Rectal smooth muscle tissue (tissue), 1 donor: ENCODE results near the gene LHFPL6.

Source experiments
- H3K27ac ChIP-seq: one replicate; pipeline ENCODE4 v1.7.0; 2013; ENCODE audit warnings: low read depth, low read length, inconsistent platforms
- H3K27me3 ChIP-seq: one replicate; pipeline ENCODE4 v1.7.0; 2013; ENCODE audit warnings: low read length; ENCODE audit not compliant: control insufficient read depth, insufficient read depth
- H3K36me3 ChIP-seq: one replicate; pipeline ENCODE4 v1.7.0; 2013; ENCODE audit warnings: low read length; ENCODE audit not compliant: control insufficient read depth, insufficient read depth
- H3K4me1 ChIP-seq: one replicate; pipeline ENCODE4 v1.7.0; 2013; ENCODE audit warnings: low read length; ENCODE audit not compliant: control insufficient read depth, insufficient read depth
- H3K4me3 ChIP-seq: one replicate; pipeline ENCODE4 v1.7.0; 2013; ENCODE audit warnings: low read length
- H3K9ac ChIP-seq: one replicate; pipeline ENCODE4 v1.7.0; 2013; ENCODE audit warnings: low read length

The LHFPL6 gene

GRCh38 chr13:39329182-39329639 is 273.8 kb downstream of the LHFPL6 start:
- no peaks in the 10 kb centered on the region for H3K27me3 ChIP-seq
- no peak overlapping the region for H3K9ac ChIP-seq
- no peaks in the 10 kb centered on the region for H3K36me3 ChIP-seq
- no peak overlapping the region for H3K4me3 ChIP-seq
- no peaks in the 10 kb centered on the region for H3K4me1 ChIP-seq
- no peak overlapping the region for H3K27ac ChIP-seq

DNA sequence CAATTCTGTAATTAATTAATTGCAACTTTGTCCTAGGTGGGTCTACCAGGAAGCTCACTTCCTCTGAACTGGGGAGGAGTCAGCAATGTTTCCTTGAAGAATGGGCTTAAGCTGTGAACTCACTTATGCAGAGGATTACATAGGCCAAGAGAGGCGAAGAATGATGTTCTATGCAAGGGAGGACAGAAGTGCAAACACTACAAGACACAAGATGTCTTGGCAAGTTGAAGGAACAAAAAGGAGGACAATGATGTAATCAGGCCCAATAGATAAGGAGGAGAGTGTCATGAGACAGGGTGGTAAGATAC is 275.9 kb downstream of the LHFPL6 start:
- Histone ChIP-seq H3K4me1 (no peaks in the 10 kb centered on the region), H3K36me3 (no peaks in the 10 kb centered on the region), H3K9ac (no peak overlapping the region), H3K27ac (no peak overlapping the region), H3K4me3 (no peak overlapping the region), H3K27me3 (no peaks in the 10 kb centered on the region)

GRCh38 chr13:39326469-39327171 is 276.4 kb downstream of the LHFPL6 start:
- Histone ChIP-seq H3K4me1 (no peaks in the 10 kb centered on the region), H3K27me3 (no peaks in the 10 kb centered on the region), H3K9ac (no peak overlapping the region), H3K36me3 (no peaks in the 10 kb centered on the region), H3K27ac (no peak overlapping the region), H3K4me3 (no peak overlapping the region)

DNA sequence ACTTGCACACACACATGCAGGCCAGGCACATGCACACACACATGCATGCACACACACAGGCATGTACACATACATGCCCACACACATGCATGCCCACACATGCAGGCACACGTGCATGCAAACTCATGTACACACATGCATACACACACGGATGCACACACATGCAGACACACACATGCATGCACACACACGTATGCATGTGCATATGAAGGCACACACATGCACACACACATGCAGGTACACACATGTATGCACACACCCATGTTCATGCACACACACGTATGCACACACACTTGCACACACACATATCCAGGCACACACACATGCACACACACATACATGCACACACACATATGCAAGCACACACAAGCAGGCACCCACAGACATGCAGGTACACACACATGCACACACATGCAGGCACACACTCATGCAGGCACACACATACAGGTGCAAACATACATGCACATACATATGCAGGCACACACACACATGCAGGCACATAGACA is 278.1 kb downstream of the LHFPL6 start:
- H3K27ac ChIP-seq: no peak overlapping the region

DNA sequence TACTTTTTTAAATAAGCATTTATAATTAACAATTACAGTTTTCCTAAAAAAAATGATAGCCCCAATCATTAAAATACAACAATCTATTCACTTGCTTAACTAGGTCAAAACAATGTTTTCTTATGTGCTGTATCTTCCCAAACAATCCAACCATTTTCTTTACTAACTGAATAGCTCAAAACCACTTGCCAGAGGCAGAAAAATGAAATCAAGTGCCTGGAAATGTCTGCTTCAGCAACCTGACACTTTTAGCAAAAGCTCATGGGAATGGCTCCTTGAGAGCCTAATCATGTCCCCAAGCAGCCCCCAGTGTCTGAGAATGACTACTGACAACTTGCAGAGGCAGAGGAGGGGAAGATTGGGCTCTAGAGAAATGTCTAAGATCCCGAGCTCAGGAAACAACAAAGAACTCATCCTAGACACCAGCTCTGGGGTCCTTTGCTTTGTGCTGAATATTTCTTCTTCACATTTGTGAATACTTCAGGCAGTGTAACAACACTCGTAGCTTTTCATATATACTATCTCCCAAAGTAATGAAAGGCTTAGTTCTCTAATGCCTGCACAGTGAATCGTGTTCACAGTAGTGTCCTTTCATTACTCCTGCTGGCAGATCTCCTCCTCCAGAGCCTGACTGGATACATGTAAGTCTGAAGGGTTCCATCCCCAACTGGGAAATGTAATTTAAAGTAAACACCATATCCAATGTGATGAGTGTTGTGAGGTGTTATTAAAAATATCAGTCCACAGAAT is 280.0 kb downstream of the LHFPL6 start:
- Histone ChIP-seq H3K4me1 (no peaks in the 10 kb centered on the region), H3K27me3 (no peaks in the 10 kb centered on the region), H3K4me3 (no peak overlapping the region), H3K9ac (no peak overlapping the region), H3K27ac (no peak overlapping the region), H3K36me3 (no peaks in the 10 kb centered on the region)

More for the DNA sequence above, 278.1 kb downstream of the LHFPL6 start:
- no peaks in the 10 kb centered on the region for H3K27me3 ChIP-seq
- no peak overlapping the region for H3K9ac ChIP-seq
- no peaks in the 10 kb centered on the region for H3K36me3 ChIP-seq
- no peak overlapping the region for H3K4me3 ChIP-seq
- no peaks in the 10 kb centered on the region for H3K4me1 ChIP-seq

GRCh38 chr13:39321574-39321973 is 281.4 kb downstream of the LHFPL6 start:
- Histone ChIP-seq H3K27me3 (no peaks in the 10 kb centered on the region), H3K4me1 (peaks cover 9% of the 10 kb centered on the region), H3K36me3 (no peaks in the 10 kb centered on the region), H3K4me3 (no peak overlapping the region), H3K9ac (no peak overlapping the region), H3K27ac (no peak overlapping the region)

DNA sequence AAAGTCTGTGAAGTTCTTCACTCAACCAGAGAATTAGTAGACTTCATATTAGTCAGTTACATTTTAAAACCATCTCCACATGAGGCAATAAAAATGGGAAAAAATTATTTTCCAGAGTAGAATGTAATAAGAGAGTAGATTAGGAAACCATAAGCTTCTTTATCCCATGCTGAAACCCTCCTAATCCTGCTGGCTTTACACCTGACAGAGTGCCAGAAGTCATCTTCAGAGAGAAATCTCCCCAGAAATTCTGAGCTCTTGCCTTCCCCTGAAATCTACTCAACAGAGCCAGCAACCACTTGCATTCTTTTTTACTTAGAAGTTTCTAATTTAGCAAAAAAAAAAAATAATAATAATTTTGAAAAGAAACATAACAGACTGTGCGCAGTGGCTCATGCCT is 284.8 kb downstream of the LHFPL6 start:
- Histone ChIP-seq H3K27ac (no peak overlapping the region), H3K4me1 (peaks cover 9% of the 10 kb centered on the region), H3K9ac (no peak overlapping the region), H3K36me3 (no peaks in the 10 kb centered on the region), H3K27me3 (no peaks in the 10 kb centered on the region), H3K4me3 (no peak overlapping the region)

- Histone ChIP-seq H3K27ac (no peak overlapping the region), H3K4me1 (peaks cover 9% of the 10 kb centered on the region), H3K4me3 (no peak overlapping the region), H3K9ac (no peak overlapping the region), H3K27me3 (no peaks in the 10 kb centered on the region), H3K36me3 (no peaks in the 10 kb centered on the region)
Measured at GRCh38 chr13:39317291-39317690, 285.7 kb downstream of the LHFPL6 start.

DNA sequence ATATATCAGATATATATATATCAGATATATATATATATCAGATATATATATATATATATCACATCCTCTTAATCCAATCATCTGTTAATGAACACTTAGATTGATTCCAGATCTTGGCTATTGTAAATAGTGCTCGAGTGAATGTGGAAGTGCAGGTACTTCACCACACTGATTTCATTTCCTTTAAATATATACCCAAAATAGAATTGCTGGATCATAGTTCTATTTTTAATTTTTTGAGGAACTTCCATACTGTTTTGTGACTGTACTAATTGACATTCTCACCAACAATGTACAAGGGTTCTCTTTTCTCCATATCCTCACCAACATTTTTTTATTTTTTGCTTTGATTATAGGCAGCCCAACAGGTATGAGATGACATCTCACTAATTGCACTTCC is 287.2 kb downstream of the LHFPL6 start:
- Histone ChIP-seq H3K4me3 (no peak overlapping the region), H3K36me3 (no peaks in the 10 kb centered on the region), H3K27me3 (no peaks in the 10 kb centered on the region), H3K9ac (no peak overlapping the region), H3K27ac (no peak overlapping the region), H3K4me1 (peaks cover 9% of the 10 kb centered on the region)

- H3K4me3 ChIP-seq: no peak overlapping the region
- no peak overlapping the region for H3K27ac ChIP-seq
- no peaks in the 10 kb centered on the region for H3K36me3 ChIP-seq
- no peak overlapping the region for H3K9ac ChIP-seq
- peaks cover 9% of the 10 kb centered on the region for H3K4me1 ChIP-seq
- no peaks in the 10 kb centered on the region for H3K27me3 ChIP-seq
Measured at GRCh38 chr13:39313721-39314120, 289.3 kb downstream of the LHFPL6 start.

DNA sequence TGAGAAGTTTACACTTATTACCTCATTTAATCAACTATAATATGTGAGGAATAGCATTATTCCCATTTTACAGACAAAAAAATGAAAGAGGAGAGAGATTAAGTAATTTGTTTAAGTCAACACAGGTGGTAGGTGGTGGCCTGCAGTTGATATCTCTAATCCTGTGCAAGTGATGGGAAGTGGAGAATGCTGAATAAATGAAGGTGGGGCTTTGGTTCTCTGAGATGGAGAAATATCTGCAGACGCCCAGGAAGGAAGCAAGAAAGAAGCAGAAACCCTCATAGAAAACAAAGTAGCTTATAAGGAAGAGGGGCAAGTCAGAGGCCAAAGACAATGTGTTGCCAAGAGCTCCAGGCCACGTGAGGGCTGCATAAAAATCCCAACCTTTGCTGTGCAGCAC is 290.4 kb downstream of the LHFPL6 start:
- Histone ChIP-seq H3K4me3 (no peak overlapping the region), H3K36me3 (no peaks in the 10 kb centered on the region), H3K27ac (no peak overlapping the region), H3K4me1 (peaks cover 9% of the 10 kb centered on the region), H3K9ac (no peak overlapping the region), H3K27me3 (no peaks in the 10 kb centered on the region)

DNA sequence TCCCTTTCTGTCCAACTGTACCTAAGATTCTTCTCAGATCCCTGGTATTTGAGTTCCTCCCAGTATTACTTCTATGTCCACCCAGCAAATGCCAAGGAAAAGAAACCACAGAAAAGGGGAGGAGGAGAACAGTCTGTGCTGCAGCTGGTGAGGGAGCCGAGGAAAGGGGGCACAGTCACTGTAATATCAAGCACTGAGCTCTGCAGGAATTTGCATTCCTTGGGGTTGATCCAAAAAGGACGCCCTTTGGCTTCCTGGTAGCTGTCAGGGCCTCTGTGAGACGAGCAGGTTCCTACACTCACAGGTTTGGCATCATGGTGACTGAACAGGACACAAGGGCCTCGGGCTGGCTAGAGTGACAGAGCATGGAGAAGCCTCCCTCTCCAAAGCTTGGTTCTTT is 291.4 kb downstream of the LHFPL6 start:
- no peak overlapping the region for H3K4me3 ChIP-seq
- H3K4me1 ChIP-seq: peaks cover under 1% of the 10 kb centered on the region
- no peak overlapping the region for H3K9ac ChIP-seq
- no peak overlapping the region for H3K27ac ChIP-seq
- no peaks in the 10 kb centered on the region for H3K36me3 ChIP-seq
- no peaks in the 10 kb centered on the region for H3K27me3 ChIP-seq

DNA sequence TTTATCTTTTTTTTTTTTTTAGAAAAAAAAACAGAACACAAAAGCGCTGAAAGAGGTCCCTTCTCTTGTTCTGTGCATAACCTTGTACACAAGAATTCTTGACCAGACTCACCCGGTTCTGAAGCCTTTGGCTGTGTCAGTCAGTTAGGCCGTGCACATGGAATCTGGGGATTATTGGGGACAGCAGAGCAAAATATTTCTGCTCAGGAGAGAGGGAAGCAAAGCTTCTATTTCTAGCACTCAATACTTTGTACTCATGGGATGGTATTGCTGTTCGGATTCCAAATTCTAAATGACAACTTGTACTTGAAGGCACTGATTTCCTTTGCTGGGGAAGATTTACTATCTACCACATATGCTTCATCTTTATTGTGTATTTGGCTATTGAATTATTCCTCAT is 292.0 kb downstream of the LHFPL6 start:
- Histone ChIP-seq H3K9ac (no peak overlapping the region), H3K36me3 (no peaks in the 10 kb centered on the region), H3K4me3 (no peak overlapping the region), H3K27me3 (no peaks in the 10 kb centered on the region), H3K27ac (no peak overlapping the region), H3K4me1 (no peaks in the 10 kb centered on the region)
